Panc1 (cell line): ENCODE data around the gene WHAMM. TPM values are rescaled to one million over a fixed set of nuclear protein-coding genes. Genes with fewer than 3 reads are reported as not detected.

Experiments used
- ATAC-seq: fragments of 200-7000 bp; cut with Tn5 transposase; 2 replicates; pipeline ENCODE4 v1.9.1; 2020; ENCODE audit warnings: mild to moderate bottlenecking, moderate library complexity
- BruUV-seq: library from RNA; stranded (reverse); fragments of 400-500 nt; replicated peaks from 2 replicates; lab custom pipeline; 2021; lab: Mats Ljungman, UMichigan
- CTCF ChIA-PET: fragments of 300-600 bp; sonication (Branson Sonifier 250); formaldehyde crosslinking; loops from one replicate; lab custom pipeline; 2022; ENCODE audit warnings: antibody characterized with exemption; lab: Charles Lee
- POLR2A ChIA-PET: fragments of 300-600 bp; sonication (Branson Sonifier 250); formaldehyde crosslinking; loops from one replicate; lab custom pipeline; 2022; ENCODE audit warnings: antibody characterized with exemption; lab: Charles Lee
- DNase-seq: peaks from one replicate; pipeline ENCODE4 v3.0.0-alpha.2; 2010; ENCODE audit warnings: low read depth, low spot score
- H3K27ac ChIP-seq: 2 replicates; pipeline ENCODE4 v1.5.1; 2011; ENCODE audit warnings: mild to moderate bottlenecking, low read length, inconsistent platforms
- H3K27me3 ChIP-seq: fragments of 200-500 bp; sonication (Bioruptor generic); 2 replicates; pipeline ENCODE4 v1.6.0; 2014; ENCODE audit warnings: low read length, inconsistent platforms; ENCODE audit not compliant: control insufficient read depth, insufficient read depth
- H3K36me3 ChIP-seq: fragments of 200-500 bp; sonication (Bioruptor generic); 2 replicates; pipeline ENCODE4 v1.5.1; 2014; ENCODE audit warnings: inconsistent platforms, mild to moderate bottlenecking, low read length, moderate library complexity; ENCODE audit not compliant: control insufficient read depth, insufficient read depth
- H3K4me1 ChIP-seq: 2 replicates; pipeline ENCODE4 v1.5.1; 2011; ENCODE audit warnings: inconsistent platforms, mild to moderate bottlenecking, low read length, moderate library complexity; ENCODE audit not compliant: control insufficient read depth, insufficient read depth
- H3K4me3 ChIP-seq, 2 experiments: 2 replicates each; pipeline ENCODE4 v1.5.1; 2011 to 2012; ENCODE audit warnings: low read depth in 2 of 2, low read length in 2 of 2, mild to moderate bottlenecking in 2 of 2, inconsistent platforms in 1 of 2, moderate library complexity in 1 of 2
- H3K9me3 ChIP-seq: fragments of 200-500 bp; sonication (Bioruptor generic); 2 replicates; pipeline ENCODE4 v1.5.1; 2014; ENCODE audit warnings: low read depth, mild to moderate bottlenecking, inconsistent platforms, low read length, moderate library complexity; ENCODE audit not compliant: control insufficient read depth, insufficient read depth
- CTCF ChIP-seq: fragments of 450-650 bp; IDR thresholded peaks from 2 replicates; pipeline ENCODE4 v1.5.1; 2017; ENCODE audit warnings: mild to moderate bottlenecking
- POLR2AphosphoS5 ChIP-seq: IDR thresholded peaks from 2 replicates; pipeline ENCODE4 v1.6.1; 2012; ENCODE audit warnings: mild to moderate bottlenecking, low read depth, low read length, moderate library complexity
- SIN3A ChIP-seq: IDR thresholded peaks from 2 replicates; pipeline ENCODE4 v1.6.1; 2012; ENCODE audit warnings: low read depth, mild to moderate bottlenecking, low read length, moderate library complexity, borderline replicate concordance; ENCODE audit not compliant: insufficient read depth
- TCF7L2 ChIP-seq: IDR thresholded peaks from 2 replicates; pipeline ENCODE4 v1.6.1; 2011; ENCODE audit warnings: mild to moderate bottlenecking, low read depth, low read length, inconsistent platforms
- in situ Hi-C: cut with HindIII; loops from 2 replicates; pipeline ENCODE4 v1.10.0; 2016; ENCODE audit warnings: low sequenced_read_pairs, low pct_unique_long_range_greater_than_20kb
- intact Hi-C: fragments of 100-400 bp; cut with micrococcal nuclease; formaldehyde crosslinking; loops from one replicate; pipeline ENCODE4 v1.10.0; 2022; ENCODE audit not compliant: unreplicated experiment
- total RNA-seq: library from RNA; stranded (reverse); gene quantifications from one replicate; pipeline ENCODE4 v1.2.1, GENCODE V29; 2021; ENCODE audit not compliant: unreplicated experiment

The WHAMM gene
- total RNA-seq, 1 experiment from 2014 or later: 8.8 TPM

GRCh38 chr15:82805994-82806406, 3.4 kb upstream of the WHAMM start, which contains the start of gene FSD2:
Gene FSD2, minus strand, starts transcription at chr15:82806069. Its CDS starts 18,679 bp downstream, at chr15:82787390.
- Histone ChIP-seq H3K36me3 (peaks cover 2% of the 10 kb centered on the region; the same call in 1 of the 2 replicates), H3K27ac (no peak within 1 kb of the TSS), H3K9me3 (no peaks in the 10 kb centered on the region), H3K27me3 (no peaks in the 10 kb centered on the region; the same call in 1 of the 2 replicates), H3K4me1 (no peaks in the 10 kb centered on the region; the same call in 1 of the 2 replicates), H3K4me3 (no peak within 1 kb of the TSS)
- BruUV-seq: no TSS peak
- TF ChIP-seq POLR2AphosphoS5: no peak
- TF ChIP-seq TCF7L2: no peak
- no peak for TF ChIP-seq SIN3A
- in situ Hi-C loops (no loop called here), intact Hi-C loops (no loop called here)
- ChIA-PET CTCF (no interaction called here), POLR2A (no interaction called here)
- DNase-seq: no peak
- no peak for ATAC-seq

DNA sequence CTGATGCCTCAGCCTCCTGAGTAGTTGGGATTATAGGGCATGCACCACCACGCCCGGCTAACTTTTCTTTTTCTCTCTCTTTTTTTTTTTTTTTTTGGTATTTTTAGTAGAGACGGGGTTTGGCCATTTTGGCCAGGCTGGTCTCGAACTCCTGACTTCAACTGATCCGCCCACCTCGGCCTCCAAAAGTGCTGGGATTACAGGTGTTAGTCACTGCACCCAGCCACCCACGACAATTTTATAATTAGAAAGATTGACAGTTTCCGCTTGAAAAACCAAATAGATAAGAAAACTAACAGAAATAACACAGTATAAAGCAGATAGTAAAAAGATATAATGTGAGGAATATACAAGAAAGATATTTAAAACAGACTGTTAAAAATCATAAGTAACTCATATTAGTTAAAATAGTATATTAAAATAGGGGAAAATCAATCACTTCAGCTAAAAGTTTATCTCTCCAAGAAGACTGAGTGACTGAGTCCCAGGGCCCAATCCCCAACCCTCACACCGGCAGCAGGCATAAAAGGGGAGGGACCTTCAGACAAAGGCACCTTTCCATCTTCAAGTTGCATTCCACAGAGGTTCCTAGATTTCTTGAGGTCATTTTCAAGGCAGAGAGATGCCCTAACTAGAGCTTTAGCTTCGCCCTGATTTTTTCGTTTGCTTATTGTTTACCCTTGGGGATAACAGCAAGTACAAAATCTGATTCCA, 1.4 kb upstream of the WHAMM start:
- in situ Hi-C loops (no loop called here), intact Hi-C loops (no loop called here)
- no peak for DNase-seq
- no peaks in the 10 kb centered on the region; the same call in 1 of the 2 replicates for H3K27me3 ChIP-seq
- ATAC-seq: no peak
- peaks cover 2% of the 10 kb centered on the region; the same call in 1 of the 2 replicates for H3K36me3 ChIP-seq
- H3K4me3 ChIP-seq: peak overlapping the region; percentile 82 to 90
- peaks cover 4% of the 10 kb centered on the region; the same call in 1 of the 2 replicates for H3K4me1 ChIP-seq
- no peaks in the 10 kb centered on the region for H3K9me3 ChIP-seq
- POLR2A ChIA-PET: interaction anchor here (1.2 kb wide), 1 partner anchor 272 kb away, joined by 5 read pairs; no protein-coding TSS in a partner anchor
- no TSS peak for BruUV-seq
- CTCF ChIA-PET: no interaction called here
- TF ChIP-seq CTCF: no peak
- 0 out of 2 replicates have a peak, but pooled peaks have one; percentile 6 for TF ChIP-seq SIN3A
- peak overlapping the region; percentile 92 for H3K27ac ChIP-seq

- CTCF ChIA-PET: no interaction called here
- Histone ChIP-seq H3K4me3 (peak overlapping the region; percentile 82 to 90), H3K27me3 (no peaks in the 10 kb centered on the region; the same call in 1 of the 2 replicates), H3K36me3 (peaks cover 2% of the 10 kb centered on the region; the same call in 1 of the 2 replicates), H3K27ac (peak overlapping the region; percentile 92), H3K9me3 (no peaks in the 10 kb centered on the region), H3K4me1 (peaks cover 4% of the 10 kb centered on the region; the same call in 1 of the 2 replicates)
- intact Hi-C loops (no loop called here), in situ Hi-C loops (no loop called here)
- BruUV-seq: TSS peak; percentile 76
- POLR2A ChIA-PET: interaction anchor here (1.0 to 1.2 kb wide), 2 partner anchors 50 to 273 kb away, joined by 3 to 5 read pairs; no protein-coding TSS in a partner anchor
- DNase-seq (no peak), ATAC-seq (peak; percentile 32)
- TF ChIP-seq SIN3A: 0 out of 2 replicates have a peak, but pooled peaks have one; percentile 15
- TF ChIP-seq TCF7L2: no peak
Observed at GRCh38 chr15:82808634-82809041, 790 bp upstream of the WHAMM start.
